GM18502 (cell line): ENCODE measurements around the gene IRS2.

Experiments used
- ATAC-seq: cut with Tn5 transposase; IDR thresholded peaks from one replicate; pipeline ENCODE4 v1.9.1; 2021; ENCODE audit warnings: mild to moderate bottlenecking; ENCODE audit not compliant: unreplicated experiment, poor library complexity

IRS2 gene

GRCh38 chr13:109760951-109761350 lies 25.4 kb downstream of the IRS2 start:
- no peak for ATAC-seq

- ATAC-seq, result no peak
Observed at GRCh38 chr13:109760402-109760801, 26.0 kb downstream of the IRS2 start.

DNA sequence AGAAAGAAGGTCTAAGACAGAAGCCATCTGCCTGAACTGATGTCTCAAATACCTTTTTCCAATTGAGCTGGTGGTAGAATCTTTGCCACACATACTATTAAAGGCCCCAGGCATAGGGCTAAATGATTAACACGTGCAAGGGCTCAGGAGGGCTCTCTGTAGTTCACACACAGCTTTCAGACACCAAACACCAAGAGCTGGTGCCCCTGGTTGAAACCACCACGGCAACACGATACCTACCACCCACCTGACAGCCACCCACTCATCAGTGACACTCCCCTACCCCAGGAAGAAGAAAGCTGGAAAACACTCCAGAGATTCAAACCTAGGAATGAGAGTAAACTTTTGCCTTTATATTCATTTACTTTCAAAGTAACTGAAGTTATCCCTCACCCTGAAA lies 26.8 kb downstream of the IRS2 start:
- no peak for ATAC-seq

GRCh38 chr13:109758937-109759480 lies 27.4 kb downstream of the IRS2 start:
- ATAC-seq, result no peak

- ATAC-seq, result no peak
Observed at GRCh38 chr13:109756778-109757177, 29.6 kb downstream of the IRS2 start.

DNA sequence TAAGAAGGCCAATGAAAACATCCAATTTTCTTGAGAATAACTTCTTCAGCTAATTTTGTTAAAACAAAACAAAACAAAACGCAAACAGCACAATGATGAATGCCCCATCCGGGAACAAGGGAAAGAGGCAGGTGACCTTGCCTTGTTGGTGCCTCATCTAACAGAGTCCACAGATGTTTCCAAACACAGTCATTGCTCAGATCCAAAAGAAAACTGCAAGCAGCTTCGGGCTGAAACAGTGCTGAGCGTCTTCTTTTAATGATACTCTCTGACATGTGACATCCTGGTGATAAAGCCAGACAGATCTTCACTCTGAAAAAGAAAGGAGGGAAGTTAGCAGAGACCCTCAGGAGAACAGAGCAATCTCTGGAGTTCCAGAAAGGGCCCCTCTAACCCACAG lies 30.4 kb downstream of the IRS2 start:
- no peak for ATAC-seq

DNA sequence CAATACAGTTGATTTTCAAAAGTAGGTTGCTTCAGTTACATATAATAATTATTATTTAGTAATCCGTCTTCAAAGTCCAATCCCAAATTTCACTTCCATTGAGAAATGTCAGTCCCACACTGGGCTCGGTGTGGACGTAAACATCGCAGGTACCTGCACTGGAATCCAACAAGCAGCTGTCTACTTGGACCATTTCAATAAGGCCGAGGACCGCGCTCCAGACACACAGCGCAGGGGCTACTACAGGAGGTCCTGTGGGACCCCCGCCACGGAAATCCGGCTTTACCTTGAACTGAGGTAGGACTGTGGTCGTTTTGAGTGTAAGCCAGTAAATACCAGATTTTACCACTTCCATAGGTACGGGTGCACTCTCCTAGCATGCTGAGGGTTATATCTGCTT lies 30.8 kb downstream of the IRS2 start:
- no peak for ATAC-seq

GRCh38 chr13:109751477-109751876 lies 34.9 kb downstream of the IRS2 start:
- ATAC-seq, result no peak

- no peak for ATAC-seq
Observed at GRCh38 chr13:109750221-109750775, 36.1 kb downstream of the IRS2 start.

DNA sequence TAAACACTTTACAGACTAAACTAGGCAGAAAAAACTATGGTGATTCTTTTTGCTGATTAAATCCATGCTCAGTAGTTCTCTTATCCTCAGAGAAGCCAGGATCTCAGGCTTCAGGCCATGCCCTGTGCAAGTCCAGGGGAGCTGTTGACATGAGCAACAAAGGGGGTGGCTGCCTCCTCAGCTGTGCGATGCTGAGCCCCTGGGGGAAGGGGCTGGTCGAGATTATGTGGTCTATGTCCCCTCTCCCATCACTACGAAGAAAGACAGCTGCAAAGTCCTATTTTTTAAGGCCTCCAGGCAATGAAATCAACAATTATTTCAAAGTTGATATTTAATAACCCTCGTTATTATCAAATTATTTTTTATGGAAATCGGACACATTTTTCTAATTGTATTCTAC lies 37.0 kb downstream of the IRS2 start:
- ATAC-seq, result no peak

GRCh38 chr13:109748677-109749076 lies 37.7 kb downstream of the IRS2 start:
- ATAC-seq, result no peak

GRCh38 chr13:109747524-109747923 lies 38.9 kb downstream of the IRS2 start:
- ATAC-seq, result no peak

DNA sequence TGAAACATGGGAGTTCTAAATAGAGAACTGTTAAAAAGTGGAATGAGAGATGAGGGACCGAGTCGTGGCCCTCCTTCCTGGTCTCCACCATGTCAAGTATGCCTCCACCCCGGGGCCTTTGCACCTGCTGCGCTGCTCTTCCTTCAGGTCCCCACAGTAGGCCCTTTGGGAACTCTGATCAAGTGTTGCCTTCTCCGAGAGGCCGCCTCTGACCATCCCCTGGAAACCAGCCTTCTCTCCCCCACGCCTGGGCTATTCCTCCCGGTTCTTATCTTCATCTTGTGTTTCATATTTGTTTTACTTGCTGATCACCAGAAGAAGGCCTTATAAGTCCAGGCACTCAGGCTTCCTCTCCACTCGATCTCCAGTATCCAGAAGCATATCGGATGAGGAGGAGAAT lies 40.0 kb downstream of the IRS2 start:
- no peak for ATAC-seq

GRCh38 chr13:109745702-109746101 lies 40.7 kb downstream of the IRS2 start:
- ATAC-seq, result no peak

- no peak for ATAC-seq
Observed at GRCh38 chr13:109745060-109745459, 41.3 kb downstream of the IRS2 start.

DNA sequence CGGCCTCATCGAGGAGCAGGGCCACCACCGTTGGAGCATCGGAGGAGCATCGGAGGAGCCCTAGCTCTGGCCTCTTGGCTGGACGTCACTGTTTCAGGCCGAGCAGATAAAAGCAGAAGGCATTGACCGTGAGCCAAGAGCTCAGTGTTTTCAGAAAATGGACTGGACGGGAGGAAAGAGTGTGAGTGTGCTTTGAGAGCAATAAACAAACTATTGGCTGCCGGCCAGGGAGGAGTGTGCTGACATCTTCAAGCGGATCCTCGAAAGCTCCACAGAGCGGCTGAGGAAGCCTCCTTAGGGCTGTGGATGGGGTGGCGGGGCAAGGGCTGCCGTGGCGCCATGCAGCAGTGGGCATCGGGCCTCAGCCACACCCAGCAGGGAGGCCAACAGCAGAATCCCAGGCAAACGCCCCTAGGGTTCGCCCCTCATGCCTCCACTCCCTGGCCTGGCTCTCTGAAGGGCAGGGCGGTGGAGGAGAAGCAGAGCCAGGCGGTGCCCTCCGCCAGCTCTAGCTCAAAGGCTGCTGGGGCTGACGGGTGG lies 41.8 kb downstream of the IRS2 start:
- ATAC-seq, result no peak

DNA sequence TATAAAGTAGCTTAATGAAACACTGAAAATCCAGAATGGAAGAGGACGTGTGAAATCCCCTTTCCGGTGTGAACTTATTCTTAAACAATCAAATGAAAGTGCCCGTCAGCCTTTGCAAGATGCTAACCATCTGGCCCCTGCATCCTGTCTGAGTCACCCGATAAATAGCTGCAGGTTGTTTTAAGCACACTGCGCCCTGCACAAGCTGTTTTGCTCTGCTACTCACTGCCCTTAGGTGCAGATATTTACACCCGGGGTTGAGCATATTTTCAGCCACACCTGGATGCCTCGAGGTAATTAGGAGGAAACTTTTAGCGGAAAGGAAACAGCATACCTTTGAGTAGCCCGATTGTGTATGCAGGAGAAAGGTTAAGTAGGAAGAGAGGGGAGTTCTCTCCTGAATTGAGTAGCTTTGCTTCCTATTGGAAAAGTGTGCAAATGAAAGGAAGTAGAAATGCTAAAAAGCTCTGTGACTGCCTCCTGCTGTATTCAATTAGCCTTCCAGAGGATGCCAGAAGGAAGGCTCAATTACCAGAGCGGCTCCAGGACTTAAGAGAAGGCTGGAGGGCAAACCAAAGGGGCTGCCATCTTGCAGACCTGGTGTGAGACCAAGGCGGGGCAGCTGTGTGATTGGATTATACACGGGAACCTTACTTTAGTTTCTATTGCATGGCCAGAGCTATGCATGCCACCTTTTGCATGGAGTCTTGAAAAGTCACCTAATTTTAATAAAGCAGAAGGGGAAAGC lies 42.5 kb downstream of the IRS2 start:
- peak; percentile 59 for ATAC-seq

DNA sequence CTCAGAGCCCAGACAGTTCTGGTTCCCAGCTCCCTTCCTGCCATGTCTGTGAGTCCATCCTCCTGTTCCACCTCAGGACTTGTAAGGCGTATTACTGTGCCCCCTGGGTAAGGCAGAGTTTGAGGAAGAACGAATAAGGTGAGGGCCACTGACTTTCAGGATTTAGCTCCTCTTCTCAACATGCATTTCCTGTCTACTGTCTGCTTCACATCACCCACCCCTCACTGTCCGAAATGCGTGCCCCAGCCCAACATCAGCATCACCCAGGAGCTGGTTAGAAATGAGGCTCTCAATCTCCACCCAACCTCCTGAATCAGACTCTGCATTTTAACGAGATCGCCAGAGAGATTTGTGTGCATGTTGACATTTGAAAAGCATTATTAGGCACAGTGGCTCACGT lies 44.4 kb downstream of the IRS2 start:
- ATAC-seq, result no peak

DNA sequence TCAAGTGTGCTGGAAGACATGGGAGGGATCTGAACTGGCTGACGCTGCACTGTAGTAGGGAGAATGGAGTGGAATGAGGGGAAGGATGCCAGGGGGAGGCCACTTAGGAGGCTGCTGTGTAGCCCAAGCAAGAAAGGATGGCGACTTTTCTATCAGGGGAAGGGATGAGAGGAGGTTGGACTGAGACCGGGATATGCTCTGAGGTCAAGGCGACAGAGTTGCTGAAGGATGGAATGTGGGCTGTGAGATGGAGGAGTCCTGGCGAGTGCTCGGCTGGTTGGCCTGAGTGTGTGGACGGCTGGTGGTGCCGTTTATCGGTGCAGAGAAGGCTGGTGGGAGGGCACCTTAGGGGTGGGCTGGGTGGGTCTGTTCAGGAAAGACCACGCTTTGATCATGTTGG lies 45.7 kb downstream of the IRS2 start:
- no peak for ATAC-seq

GRCh38 chr13:109740121-109740520 lies 46.3 kb downstream of the IRS2 start:
- ATAC-seq, result no peak

DNA sequence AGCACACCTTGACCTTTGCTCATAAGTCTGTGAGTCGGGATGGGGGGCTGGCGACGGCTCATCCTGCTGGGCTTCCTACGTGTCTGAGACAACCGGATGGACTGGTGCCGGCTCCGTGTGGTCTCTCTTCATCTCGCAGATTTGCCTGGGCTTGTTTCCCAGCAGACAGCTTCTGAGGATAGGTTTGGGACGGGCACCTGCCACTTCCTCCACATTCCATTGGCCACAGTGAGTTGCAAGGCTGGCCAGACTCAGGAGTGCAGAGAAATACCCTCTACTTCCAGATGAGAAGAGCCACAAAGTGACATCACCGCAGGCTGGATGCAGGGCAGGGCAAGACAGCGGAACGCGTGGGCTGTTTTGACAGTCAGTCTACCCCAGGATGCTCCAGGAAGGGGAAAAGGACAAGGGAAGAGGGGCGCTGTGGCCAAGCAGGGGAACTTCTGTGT lies 48.1 kb downstream of the IRS2 start:
- ATAC-seq, result no peak

GRCh38 chr13:109737606-109738005 lies 48.8 kb downstream of the IRS2 start:
- ATAC-seq, result no peak
